GM19193 (cell line): ENCODE results near the gene MLST8.

ENCODE experiments used
- POLR2A ChIP-seq: IDR thresholded peaks from 4 replicates; pipeline ENCODE4 v1.6.1; 2011; ENCODE audit not compliant: insufficient read depth, insufficient read length; ENCODE audit errors: extremely low read depth

Gene MLST8

GRCh38 chr16:2179576-2179975 is 25.7 kb upstream of the MLST8 start:
- no peak for TF ChIP-seq POLR2A

- no peak for TF ChIP-seq POLR2A
Measured at GRCh38 chr16:2180461-2180860, 24.8 kb upstream of the MLST8 start.

DNA sequence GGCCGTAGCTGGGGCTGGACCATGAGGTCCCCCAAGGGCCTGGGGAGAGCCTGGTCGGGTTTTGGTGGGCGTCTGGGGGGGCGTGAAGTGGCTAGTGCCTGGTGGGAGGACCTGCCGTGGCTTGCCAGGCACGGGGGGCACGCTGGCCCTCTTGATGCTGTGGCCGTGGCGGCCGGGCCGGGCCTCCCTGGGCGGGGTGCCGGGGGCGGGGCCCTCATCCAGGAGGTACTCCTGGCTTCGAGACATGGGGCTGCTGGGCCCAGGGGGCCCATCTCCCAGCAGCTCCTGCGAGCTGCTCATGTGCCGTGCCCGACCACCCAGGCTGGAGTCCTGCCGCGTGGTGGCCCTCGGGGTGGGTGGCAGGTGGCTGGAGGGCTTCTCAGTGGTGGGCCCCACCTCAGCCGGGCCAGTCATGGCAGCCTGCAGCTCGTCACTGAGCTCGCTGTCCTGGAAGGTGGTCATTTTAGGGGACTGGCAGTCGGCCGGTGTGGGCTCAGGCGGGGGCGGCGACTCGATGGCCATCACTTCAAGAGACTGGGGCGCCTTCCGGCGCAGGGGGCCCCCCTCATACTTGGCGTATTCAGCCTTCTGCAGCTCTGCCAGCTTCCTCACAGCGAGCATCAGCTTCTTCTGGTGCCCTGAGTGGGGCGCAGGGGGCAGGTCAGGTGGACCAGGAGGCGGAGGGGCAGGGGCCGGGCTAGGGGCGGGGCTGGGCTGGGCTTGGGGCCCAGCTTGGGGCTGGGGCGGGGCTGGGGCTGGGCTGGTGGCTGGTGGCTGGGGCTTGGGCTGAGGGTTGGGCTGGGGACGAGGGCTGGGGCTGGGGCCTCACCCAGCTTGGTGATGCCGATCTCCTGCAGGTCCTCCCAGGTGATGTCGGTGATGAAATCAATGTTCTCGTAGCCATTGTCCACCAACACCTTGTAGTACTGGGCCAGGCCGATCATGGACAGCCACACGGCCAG is 24.0 kb upstream of the MLST8 start:
- TF ChIP-seq POLR2A: no peak

DNA sequence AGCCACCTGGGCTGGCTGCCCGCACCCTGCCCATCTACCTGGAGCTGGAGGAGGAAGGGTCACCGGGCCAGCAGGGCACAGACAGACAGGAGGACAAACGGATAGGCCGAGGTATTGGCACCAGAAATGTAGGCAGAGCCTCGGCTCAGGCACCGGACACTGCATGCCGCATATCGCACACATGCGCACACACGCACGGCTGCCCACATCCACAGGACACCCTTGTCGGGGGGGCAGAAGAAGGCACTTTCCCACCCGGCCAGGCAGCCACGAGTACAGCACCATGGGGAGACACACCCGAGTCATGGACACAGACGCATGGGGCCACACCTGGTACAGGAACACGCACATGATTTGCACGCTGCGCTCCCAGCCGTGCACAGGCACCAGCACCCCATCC is 23.3 kb upstream of the MLST8 start:
- TF ChIP-seq POLR2A: no peak

DNA sequence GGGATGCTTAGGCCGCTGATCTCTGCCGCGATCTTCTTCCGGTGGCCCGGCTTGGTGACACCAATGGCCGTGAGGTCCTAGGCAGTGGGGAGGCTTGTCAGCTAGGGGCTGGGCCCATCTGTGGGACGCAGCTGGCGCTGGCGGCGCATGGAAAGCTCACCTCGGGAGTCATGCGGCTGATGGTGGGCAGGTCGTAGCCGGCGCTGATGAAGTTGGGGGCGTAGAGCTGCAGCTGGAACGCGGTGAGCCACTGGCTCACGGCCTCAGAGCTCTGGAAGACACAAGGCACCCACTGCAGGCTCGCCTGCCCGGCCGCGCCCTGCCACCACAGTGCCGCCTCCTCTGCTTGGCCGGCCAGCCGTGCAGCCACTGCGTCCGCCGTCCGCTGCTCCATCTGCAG is 21.6 kb upstream of the MLST8 start:
- TF ChIP-seq POLR2A: no peak

DNA sequence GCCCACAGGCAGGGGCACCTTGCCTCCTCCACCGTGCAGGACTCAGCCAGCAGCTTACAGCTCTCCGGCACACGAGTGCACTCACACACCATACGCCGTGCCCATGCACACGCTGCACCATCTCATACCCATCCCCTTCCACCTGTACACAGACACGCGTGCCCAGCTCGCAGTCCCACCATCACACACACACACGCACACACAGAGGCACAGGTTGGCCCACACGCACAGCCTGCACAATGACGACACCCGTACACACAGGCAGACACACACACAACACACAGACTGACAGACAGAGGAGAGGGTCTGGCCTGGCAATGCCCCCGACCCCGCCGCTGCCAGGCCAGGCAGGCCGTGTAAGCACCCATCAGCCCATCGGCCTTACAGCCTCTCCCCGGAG is 20.9 kb upstream of the MLST8 start:
- TF ChIP-seq POLR2A: no peak

DNA sequence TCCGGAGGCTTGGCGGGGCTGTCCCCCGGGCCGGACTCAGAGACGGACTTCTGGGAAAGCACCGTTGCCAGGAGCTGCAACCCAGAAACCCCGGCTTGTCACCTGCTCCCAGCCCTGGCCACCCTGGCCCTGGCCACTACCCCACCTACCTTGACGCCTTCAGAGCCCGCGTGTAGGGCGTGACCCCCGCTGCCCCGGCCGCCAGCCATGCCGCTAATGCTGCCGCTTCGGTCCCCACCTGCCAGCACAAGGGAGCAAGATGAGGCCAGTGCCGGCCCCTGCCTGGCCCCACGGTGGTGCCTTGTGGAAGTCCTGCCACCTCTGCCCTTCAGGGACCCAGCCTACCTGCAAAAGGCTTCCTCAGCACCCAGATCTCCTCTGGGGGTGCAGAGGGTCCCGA is 20.3 kb upstream of the MLST8 start:
- no peak for TF ChIP-seq POLR2A

- no peak for TF ChIP-seq POLR2A
Measured at GRCh38 chr16:2186064-2186463, 19.2 kb upstream of the MLST8 start.

GRCh38 chr16:2186505-2186904 is 18.7 kb upstream of the MLST8 start:
- no peak for TF ChIP-seq POLR2A

- TF ChIP-seq POLR2A: no peak
Measured at GRCh38 chr16:2187212-2187611, 18.0 kb upstream of the MLST8 start.

DNA sequence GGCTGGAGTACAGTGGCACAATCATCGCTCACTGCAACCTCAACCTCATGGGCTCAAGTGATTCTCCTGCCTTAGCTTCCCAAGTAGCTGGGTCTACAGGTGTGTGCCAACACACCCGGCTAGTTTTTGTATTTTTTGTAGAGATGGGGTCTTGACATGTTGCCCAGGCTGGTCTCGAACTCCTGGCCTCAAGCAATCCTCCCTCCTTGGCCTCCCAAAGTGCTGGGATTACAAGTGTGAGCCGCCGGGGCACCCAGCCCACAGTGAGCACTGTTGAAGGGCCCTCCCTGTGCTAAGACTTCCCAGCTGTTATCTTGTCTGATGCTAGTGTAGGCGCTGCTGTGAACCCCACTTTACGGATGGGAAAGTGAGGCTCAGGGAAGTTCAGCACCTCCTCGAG is 16.9 kb upstream of the MLST8 start:
- no peak for TF ChIP-seq POLR2A

DNA sequence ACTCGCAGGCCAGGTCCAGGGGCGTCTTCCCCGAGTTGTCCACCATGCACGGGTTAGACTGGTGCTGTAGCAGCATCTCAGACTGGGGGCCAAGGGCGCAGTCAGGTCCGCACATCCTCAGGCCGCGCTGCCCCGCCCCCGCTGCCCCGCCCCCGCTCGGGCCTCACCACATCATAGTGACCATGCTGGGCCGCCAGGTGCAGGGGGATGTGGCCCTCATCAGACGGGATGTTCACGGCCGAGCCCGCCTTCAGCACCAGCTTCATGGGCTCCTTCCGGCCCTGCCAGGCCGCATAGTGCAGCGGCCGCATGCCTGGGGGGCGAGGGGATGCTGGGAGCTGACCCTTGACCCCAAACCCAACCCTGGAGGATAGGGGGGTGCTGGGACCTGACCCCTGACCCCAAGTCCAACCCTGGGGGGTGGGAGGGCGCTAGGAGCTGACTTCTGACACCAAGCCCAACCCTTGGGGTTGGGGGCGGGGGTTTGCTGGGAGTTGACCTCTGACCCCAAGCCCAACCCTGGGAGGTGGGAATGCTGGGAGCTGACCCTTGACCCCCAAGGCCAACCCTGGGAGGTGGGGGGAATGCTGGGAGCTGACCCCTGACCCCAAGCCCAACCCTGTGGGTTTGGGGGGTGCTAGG is 15.9 kb upstream of the MLST8 start:
- no peak for TF ChIP-seq POLR2A

GRCh38 chr16:2190002-2190658 is 15.1 kb upstream of the MLST8 start:
- no peak for TF ChIP-seq POLR2A

- no peak for TF ChIP-seq POLR2A
Measured at GRCh38 chr16:2190659-2191445, 14.4 kb upstream of the MLST8 start.

- no peak for TF ChIP-seq POLR2A
Measured at GRCh38 chr16:2191446-2191706, 13.9 kb upstream of the MLST8 start.
